GM10847 (cell line): ENCODE measurements around the gene ZBTB3.
A peak's percentile ranks its signal among the peaks of the same experiment; 100 is the strongest.

ENCODE experiments used
- POLR2A ChIP-seq: IDR thresholded peaks from 2 replicates; pipeline ENCODE4 v1.6.1; 2011; ENCODE audit not compliant: insufficient read length; ENCODE audit errors: extremely low read depth

The ZBTB3 gene

DNA sequence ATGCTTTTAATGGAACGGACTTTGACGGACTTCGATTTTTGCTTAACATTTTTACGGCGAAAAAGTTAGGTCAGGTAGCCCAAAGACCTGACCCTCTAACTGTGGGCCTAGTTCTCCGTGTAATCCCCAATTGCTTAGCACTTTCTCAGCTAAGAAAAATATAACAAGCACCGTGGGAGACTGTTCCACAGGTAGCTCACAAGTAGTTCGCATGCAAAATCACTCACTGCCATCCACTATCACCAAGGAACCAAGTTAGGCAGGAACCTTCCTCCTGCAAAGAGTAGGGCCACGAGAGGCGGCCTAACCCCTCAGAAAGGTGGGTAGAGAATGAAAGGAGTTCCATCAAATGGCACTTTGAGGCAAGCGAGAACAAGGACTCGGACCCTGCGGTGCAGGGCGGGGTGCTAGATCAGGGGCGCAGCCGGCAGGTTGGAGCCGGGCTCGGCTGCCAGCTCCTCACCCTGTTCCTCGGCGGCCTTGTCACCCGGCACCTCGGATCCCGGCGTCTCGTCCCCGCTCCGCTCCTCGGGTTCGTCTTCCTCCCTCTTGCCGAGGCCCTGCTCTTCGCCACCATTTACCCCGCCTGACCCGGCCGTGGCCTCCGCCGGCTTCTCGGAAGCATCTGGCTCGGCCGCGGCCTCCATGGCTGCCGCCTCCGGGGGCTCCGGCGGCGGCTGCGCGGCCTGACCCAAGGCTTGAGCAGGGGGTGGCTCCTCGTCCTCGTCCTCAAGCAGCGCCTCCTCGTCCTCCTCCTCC, 27.6 kb downstream of the ZBTB3 start:
- TF ChIP-seq POLR2A, result no peak

DNA sequence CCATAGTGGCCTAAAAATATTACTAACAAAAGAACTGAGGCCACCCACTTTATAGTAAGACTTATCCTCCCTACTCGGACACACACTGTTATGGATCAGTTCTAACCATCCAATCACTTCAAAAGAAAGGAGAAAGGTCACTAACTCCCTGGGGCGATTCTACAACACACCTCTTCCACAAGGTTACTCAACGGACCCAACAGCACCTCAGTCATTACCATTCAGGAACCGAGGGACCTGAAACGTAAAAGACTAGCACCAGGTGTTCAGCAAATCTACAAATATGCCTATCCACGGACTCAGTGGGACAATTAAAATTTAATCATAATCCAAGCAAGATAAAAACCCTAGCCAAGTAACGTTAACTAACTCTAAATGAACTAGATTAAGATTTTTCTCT, 28.3 kb downstream of the ZBTB3 start:
- no peak for TF ChIP-seq POLR2A

DNA sequence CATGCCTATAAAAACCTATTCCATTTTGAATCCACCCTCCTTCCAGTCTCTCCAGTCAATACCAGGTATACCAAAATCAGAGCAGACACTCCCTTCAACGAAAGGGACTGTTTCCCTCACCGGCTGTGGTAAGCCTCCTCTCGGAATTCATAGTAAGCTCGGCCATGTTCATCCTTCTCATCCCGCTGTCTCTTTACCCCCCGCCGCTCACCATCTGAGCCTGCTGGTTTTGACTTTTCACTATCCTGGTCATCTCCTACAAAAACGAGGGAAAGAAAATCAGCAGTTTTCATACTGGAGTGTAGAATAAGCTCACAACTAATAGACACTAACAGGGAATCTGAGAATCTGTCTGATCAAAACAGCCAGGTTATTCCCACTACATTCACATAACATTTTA, 29.8 kb downstream of the ZBTB3 start:
- no peak for TF ChIP-seq POLR2A

DNA sequence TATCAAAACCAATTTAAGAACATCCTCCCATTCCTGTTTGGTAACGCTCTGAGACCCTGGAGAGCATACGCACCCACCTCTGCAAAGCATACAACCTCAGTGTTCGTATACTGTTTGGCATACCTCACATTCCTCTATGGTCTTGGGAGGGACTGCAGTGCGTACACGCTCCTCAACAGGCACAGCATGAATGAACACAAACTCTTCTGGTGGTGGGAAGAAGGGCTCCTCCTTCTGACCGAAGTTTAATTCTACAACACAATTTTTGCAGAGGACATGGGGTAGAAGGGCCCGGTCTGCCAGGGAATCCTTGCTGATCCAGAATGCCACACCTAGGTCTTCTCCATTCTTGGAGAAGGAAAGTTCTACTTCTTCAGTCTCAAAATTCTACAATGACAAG, 32.0 kb downstream of the ZBTB3 start:
- TF ChIP-seq POLR2A, result no peak

DNA sequence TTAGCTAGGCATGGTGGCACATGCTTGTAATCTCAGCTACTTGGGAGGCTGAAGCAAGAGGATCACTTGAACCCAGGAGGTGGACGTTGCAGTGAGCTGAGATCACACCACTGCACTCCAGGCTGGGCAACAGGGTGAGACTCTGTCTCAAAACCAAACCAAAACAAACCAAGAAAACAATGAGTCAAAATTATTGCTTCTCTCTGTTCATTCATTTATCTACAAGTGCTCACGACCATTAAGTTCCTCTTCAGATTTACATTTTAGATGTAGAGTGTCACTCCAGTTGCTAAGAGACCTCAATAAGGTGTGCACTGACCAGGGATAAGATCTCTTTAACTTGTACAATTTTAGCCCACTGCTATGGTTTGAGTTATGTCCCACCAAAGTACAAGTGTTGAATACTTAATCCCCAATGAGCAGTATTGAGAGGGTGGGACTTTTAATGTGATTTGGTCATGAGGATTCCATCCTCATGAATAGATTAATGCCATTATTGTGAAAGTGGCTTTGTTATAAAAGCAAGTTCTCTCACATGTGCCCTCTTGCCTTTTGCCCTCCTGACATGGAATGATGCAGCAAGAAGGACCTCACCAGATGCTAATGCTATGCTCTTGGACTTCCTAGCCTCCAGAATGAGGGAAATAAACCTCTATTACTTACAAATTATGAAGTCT, 34.5 kb downstream of the ZBTB3 start:
- no peak for TF ChIP-seq POLR2A

DNA sequence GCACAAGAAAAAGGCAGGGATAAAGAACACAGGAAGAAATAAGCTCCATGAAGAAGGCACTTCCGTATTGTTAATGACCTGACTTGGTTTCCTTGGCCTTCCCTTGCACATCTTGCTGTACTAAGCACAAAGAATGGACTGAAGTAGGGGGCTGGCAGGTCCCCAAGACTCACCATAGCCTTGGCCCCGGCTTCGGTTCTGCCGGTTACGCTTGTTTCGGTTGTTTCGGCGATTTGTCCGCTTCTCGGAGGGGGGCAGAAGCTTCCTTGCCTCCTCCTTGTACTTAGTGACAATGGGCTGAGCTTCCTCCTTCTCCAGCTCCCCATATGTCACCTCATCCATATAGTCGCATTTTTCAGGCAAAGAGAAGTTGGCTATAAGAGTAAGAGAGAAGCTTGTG, 37.1 kb downstream of the ZBTB3 start:
- no peak for TF ChIP-seq POLR2A

DNA sequence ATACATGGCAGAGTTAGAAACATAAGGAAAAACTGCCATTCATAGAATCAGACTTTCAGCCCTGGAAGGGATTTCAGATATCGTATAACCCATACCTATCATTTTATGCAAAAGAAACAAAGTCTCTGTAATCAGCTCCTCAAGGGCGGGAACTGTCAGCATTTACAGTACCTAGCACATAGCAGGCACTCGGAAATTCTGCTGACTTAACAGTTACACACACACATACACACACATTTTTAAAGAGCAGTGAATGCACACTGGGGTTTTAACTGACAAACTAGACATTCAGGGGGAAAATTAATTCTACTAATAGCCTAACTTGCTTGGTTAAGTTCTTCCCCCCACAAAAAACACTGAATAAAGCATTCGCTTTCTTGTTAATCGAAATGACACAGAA, 37.8 kb downstream of the ZBTB3 start:
- no peak for TF ChIP-seq POLR2A

DNA sequence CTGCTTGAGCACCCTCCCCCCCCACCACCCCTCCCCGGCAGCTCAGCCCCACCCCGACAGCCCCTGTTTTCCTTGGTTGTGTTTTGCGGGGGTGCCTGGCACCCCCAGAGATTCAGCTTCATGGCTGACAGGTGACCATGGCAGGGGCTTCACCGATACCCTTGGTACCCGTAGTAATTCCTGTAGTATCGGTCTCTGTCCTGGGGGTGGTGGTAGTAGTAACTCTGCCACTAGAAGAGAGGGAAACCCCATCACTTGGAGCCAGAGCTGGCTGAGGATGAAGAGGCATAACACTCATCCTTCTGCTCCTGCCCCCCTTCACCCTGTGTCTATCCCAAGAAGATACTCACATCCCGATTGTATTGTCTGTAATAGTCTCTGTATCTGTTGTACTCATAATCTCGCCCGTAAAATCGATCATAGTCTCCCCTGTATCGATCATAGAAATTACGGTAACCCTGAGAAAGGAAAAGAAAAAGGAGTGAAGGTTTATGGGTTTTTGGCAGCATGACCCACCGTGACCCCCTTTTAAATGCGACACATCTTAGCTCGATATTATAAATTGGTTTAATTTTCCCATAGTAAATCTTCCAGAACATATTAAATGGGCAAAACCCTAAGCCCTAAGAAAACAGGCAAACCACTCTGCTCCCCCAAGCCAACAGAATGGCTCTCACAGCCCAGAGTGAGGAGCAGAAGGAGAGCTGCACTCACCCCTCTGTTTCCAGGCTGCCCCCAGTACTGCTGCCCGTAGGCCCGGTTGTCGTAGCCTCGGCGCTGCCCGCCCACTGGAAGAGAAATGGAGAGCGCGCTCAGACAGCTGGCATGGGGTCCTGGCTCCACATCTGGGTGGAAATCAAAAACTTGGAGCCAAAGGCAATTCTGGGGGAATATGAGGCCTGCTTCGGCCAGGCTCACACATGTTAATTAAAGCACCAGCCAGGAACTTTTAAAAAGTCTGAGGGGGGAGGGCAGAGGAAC, 38.5 kb downstream of the ZBTB3 start:
- no peak for TF ChIP-seq POLR2A

DNA sequence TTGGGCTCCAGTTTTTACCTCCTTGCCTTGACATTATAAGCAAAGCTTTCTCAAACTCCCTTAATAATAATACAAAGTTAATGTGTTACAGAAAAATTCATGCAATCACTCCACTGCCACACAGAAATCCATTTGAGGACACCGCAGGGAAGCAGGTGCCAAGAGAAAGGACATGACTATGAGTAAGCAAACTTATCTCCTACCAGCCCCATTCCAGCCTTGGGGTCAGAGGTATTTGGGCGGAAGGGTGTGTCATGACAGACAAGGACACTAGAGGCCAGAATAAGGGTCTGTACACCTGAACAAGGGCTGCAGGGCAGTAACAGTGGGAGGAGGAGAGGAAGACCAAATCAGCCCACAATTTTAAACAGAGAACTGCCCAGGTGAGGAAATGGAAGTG, 40.6 kb downstream of the ZBTB3 start:
- TF ChIP-seq POLR2A, result no peak

DNA sequence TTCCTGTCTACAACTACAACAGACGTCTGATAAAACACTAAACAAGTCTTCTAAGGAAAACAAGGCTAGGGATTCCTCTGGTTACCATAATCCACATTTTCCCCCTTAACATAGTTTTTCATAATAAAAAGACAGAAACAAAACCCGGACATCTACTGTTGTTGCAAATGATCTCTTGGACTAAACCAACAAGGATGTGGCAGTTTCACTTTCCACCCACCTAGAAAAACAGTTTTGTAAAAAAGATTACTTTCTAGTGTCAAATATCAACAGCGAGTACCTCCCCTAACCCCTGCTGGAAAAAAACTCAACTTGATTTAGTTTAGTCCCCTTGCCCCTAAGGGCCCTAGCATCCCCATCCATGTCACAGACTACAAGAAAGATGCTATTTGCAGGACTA, 41.1 kb downstream of the ZBTB3 start:
- TF ChIP-seq POLR2A, result no peak

DNA sequence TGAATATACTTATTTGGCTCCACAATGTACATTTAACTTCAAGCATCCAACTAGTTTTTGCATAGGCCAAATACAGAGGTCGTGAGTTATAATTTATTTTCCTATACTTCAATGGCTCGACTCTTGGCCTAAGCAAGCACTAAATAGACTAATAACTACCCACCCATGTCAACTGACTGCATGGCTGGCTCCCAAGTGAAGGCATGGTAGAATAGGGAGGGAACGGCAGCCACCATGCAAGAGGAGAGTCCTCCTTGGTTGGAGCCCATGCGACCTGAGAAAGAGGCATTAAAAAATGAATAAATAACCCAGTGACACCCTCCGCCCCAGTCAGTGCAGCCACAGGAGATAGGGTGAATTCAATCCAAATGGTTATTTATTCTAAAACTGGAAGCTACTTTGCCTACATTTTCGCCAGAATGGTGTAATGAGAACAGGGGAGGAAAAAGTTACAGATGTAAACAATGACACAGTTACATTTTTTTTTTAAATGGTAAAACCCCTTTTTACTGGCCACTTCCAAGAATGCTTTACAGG, 41.6 kb downstream of the ZBTB3 start:
- TF ChIP-seq POLR2A, result no peak

DNA sequence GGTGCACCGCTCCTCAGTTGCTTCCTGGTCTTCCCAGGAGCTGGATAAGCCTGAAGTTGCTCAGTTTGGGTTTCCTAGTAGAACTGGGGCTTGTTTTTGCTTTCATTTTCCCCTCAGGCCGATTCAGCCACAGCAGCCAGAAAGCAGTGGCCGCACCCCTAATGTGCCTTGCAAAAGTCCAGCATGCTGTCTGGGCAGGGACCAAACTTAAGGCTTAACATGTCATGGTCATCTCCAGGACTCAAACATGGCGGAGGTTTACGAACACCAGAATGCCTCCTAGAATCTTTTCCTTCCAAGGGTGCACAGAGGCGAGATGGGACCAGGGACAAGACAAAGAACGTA, 44.0 kb downstream of the ZBTB3 start:
- no peak for TF ChIP-seq POLR2A

DNA sequence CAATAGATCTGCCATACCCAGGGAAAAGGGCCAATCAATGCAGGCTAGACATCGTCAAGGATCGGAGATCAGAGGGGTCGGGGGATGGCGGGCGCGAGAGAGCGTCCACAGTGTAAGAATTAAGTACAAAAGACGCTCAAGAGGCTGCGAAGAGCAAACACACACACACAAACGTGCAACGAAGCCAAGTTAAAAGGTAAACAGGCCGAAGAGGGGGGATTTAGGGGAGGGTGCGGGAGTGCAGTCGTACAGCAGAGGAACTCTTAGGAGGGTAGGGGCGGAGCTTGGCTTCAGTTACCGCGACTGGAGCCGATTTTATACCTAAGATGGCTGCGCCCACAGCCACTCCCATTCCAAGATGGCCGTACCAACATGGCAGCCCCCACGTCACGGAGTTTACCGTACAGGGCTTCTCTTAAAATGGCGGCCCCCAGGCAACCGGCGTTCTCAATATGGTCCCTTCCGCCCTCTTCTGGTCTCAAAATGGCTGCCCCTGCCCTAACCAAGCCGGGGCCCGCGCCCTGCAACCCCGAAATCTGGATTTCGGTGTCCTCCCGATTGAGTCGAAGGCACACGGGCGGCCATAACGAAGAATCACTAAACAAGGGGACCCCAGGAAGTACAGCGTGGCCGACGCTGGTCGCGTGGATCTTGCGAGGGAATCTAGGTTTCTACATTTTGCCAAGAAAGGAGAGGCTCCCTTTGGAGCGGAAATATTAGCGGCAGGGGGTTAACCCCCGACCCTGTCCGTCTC, 44.5 kb downstream of the ZBTB3 start:
- peak; percentile 79 for TF ChIP-seq POLR2A

DNA sequence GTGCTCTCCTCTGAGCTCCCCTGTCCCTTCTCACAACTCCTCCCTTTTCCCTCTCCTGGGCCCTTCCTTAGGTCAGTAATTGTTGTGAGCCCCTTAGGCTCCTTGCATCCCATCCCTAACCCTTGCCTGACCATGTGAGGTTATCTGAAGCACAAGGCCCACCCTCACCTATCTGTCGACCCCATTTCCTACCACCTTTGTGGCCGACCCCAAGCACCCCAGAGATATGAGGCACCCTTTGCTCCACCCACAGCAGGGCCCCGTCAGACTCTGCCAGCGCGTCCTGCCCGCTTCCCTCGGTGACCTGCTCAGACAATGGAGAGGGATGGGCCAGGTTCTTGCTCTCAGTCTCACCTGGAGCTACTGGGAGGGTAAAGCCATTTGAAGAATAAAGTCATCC, 45.2 kb downstream of the ZBTB3 start:
- no peak for TF ChIP-seq POLR2A

DNA sequence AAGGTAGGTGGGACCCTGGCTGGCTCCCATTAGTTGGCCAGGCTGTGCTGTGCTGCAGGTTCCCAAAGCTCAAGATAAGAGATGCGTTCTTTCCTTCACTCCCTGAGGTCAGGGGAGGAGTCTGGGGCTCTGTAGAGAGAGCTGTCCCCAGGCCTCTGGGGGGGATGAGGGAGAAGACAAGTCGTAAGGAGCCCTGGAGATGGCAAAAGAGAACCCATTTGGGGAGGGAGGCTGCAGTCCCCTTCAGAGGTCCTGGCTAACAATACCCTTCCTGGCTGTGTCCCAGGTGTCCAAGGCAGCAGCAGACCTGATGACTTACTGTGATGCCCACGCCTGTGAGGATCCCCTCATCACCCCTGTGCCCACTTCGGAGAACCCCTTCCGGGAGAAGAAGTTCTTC, 45.6 kb downstream of the ZBTB3 start:
- TF ChIP-seq POLR2A, result no peak
